WTC11 (cell line): ENCODE data around the gene IFNA16. TPM values are rescaled to one million over a fixed set of nuclear protein-coding genes. Genes with fewer than 3 reads are reported as not detected.
"Not testable (repeated sequence)": the region's sequence is repeated elsewhere in the genome, so short reads cannot be mapped to it uniquely, and the experiment has no call there.

Experiments
- ATAC-seq: fragments of 200-7000 bp; cut with Tn5 transposase; 2 replicates; pipeline ENCODE4 v1.10.0; 2021; ENCODE audit warnings: mild to moderate bottlenecking, moderate library complexity
- CTCF ChIA-PET: fragments of 300-600 bp; sonication (Branson Sonifier 250); formaldehyde crosslinking; loops from one replicate; lab custom pipeline; 2021; ENCODE audit warnings: antibody characterized with exemption; lab: Charles Lee
- POLR2A ChIA-PET: fragments of 350-600 bp; sonication (Branson Sonifier 250); formaldehyde crosslinking; loops from one replicate; lab custom pipeline; 2021; ENCODE audit warnings: antibody characterized with exemption; lab: Charles Lee
- DNase-seq: peaks from one replicate; pipeline ENCODE4 v3.0.0; 2021; ENCODE audit warnings: low spot score
- H3K27ac Mint-ChIP-seq: 2 replicates; pipeline ENCODE4 v1.8.0; 2021; ENCODE audit warnings: mixed read lengths
- H3K27me3 Mint-ChIP-seq: 2 replicates; pipeline ENCODE4 v1.8.0; 2021; ENCODE audit warnings: low read depth, mild to moderate bottlenecking, moderate library complexity, mixed read lengths
- H3K36me3 Mint-ChIP-seq: 2 replicates; pipeline ENCODE4 v1.8.0; 2021; ENCODE audit warnings: mixed read lengths
- H3K4me1 Mint-ChIP-seq: 2 replicates; pipeline ENCODE4 v1.8.0; 2022; ENCODE audit warnings: mixed read lengths
- H3K4me3 Mint-ChIP-seq: 2 replicates; pipeline ENCODE4 v1.8.0; 2021; ENCODE audit warnings: mild to moderate bottlenecking, moderate library complexity, mixed read lengths
- H3K9me3 Mint-ChIP-seq: 2 replicates; pipeline ENCODE4 v1.8.0; 2021; ENCODE audit warnings: mixed read lengths
- FOXP1 ChIP-seq: sonication (generic); formaldehyde crosslinking; IDR thresholded peaks from 2 replicates; pipeline ENCODE4 v1.8.0; 2022; ENCODE audit warnings: missing genetic modification reagents, mild to moderate bottlenecking, moderate library complexity, borderline replicate concordance
- GABPB1 ChIP-seq: sonication (generic); formaldehyde crosslinking; IDR thresholded peaks from 2 replicates; pipeline ENCODE4 v1.8.1; 2023; ENCODE audit warnings: mild to moderate bottlenecking, missing genetic modification reagents
- HMGA2 ChIP-seq: fragments of 250-450 bp; sonication (Bioruptor Pico); IDR thresholded peaks from 2 replicates; pipeline ENCODE4 v1.4.0; 2021; ENCODE audit warnings: mild to moderate bottlenecking, moderate library complexity
- SMAD3 ChIP-seq: sonication (generic); formaldehyde crosslinking; IDR thresholded peaks from 2 replicates; pipeline ENCODE4 v1.8.0; 2022; ENCODE audit warnings: missing genetic modification reagents, mild to moderate bottlenecking, borderline replicate concordance
- TEAD1 ChIP-seq: sonication (generic); formaldehyde crosslinking; IDR thresholded peaks from 2 replicates; pipeline ENCODE4 v1.8.0; 2022; ENCODE audit warnings: mild to moderate bottlenecking, missing genetic modification reagents
- TEAD4 ChIP-seq: sonication (generic); formaldehyde crosslinking; IDR thresholded peaks from 2 replicates; pipeline ENCODE4 v1.8.0; 2022; ENCODE audit warnings: mild to moderate bottlenecking, missing genetic modification reagents
- TP53 ChIP-seq: sonication (generic); formaldehyde crosslinking; IDR thresholded peaks from 2 replicates; pipeline ENCODE4 v1.8.1; 2023; ENCODE audit warnings: mild to moderate bottlenecking, missing genetic modification reagents
- ZNF121 ChIP-seq: sonication (generic); formaldehyde crosslinking; IDR thresholded peaks from 2 replicates; pipeline ENCODE4 v1.8.0; 2023; ENCODE audit warnings: missing genetic modification reagents
- ZNF423 ChIP-seq: fragments of 250-450 bp; sonication (Bioruptor Pico); IDR thresholded peaks from 2 replicates; pipeline ENCODE4 v2.1.2; 2022; ENCODE audit warnings: mild to moderate bottlenecking, moderate library complexity
- total RNA-seq: library from RNA; stranded (reverse); gene quantifications from 3 replicates; pipeline ENCODE4 v1.2.3, GENCODE V29; 2021
- TF ChIP-seq, protein P1 (sequence below): fragments of 250-450 bp; sonication (Bioruptor Pico); IDR thresholded peaks from 2 replicates; pipeline ENCODE4 v1.9.0; 2021; ENCODE audit warnings: mild to moderate bottlenecking, borderline replicate concordance
- TF ChIP-seq, protein P2 (sequence below): sonication (generic); formaldehyde crosslinking; IDR thresholded peaks from 2 replicates; pipeline ENCODE4 v1.8.1; 2023; ENCODE audit warnings: mild to moderate bottlenecking, moderate library complexity, missing genetic modification reagents

IFNA16 gene
- total RNA-seq, 1 experiment from 2014 or later, result not detected

DNA sequence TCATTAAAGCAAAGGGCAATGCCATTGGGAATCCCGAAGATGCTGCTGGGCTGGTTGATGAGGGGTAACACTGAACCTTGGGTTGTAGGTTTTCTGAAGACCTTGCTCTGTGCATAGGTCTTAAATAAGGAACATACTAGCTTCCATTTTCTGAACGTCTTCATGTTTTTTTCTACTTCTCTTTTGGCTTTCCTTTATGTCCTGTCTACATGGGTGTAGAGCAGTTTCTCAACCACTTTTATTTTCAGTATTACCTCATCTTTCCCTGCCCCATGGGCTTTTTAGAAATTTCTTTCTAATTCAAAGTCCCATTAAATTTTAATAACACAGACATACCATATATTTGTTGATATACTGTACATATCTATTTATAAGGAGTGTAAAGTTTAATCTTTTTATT lies 22.8 kb upstream of the IFNA16 start, which contains the start of gene IFNA14:
TSS of gene IFNA14 (minus strand) at position 95 of the 400 bp plus-strand sequence. CDS start at position 25, 70 bp downstream.
- Mint-ChIP-seq H3K4me1 (no peaks in the 10 kb centered on the region), H3K36me3 (no peaks in the 10 kb centered on the region), H3K9me3 (no peaks in the 10 kb centered on the region), H3K27ac (no peak within 1 kb of the TSS), H3K27me3 (peaks cover 5% of the 10 kb centered on the region), H3K4me3 (no peak within 1 kb of the TSS)
- ATAC-seq (no peak), DNase-seq (no peak)
- POLR2A ChIA-PET, result no interaction called here
- TF ChIP-seq TEAD4 (CRISPR knock-in tag) (no peak), HMGA2 (CRISPR knock-in tag) (no peak), ZNF121 (no peak), GABPB1 (CRISPR knock-in tag) (no peak), ZNF423 (no peak), SMAD3 (CRISPR knock-in tag) (no peak), FOXP1 (CRISPR knock-in tag) (no peak)
- CTCF ChIA-PET, result interaction anchor here (1.1 kb wide), 1 partner anchor 13 kb away, joined by 6 read pairs; no protein-coding TSS in a partner anchor

DNA sequence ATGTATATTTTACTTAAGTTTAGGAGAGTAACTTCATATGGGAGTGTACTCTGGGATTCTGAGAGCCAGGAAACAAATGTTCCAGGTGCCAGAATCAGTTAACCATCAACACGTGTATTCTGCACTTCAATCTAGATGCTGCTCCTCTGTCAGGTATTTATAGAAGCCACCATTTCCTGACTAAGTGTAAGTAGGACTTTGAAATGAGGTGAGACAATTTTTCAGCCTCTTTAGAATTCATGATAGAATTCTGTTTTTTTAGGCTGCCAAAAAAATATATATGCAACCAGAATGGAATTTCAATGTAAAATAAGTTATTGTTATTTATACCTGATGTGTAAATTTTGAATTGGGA lies 19.2 kb upstream of the IFNA16 start:
- CTCF ChIA-PET, result interaction anchor here (0.6 to 1.8 kb wide), 20 partner anchors 15 to 559 kb away, joined by 3 to 25 read pairs (median 4); no protein-coding TSS in a partner anchor
- not testable (repeated sequence) for H3K4me1 Mint-ChIP-seq

DNA sequence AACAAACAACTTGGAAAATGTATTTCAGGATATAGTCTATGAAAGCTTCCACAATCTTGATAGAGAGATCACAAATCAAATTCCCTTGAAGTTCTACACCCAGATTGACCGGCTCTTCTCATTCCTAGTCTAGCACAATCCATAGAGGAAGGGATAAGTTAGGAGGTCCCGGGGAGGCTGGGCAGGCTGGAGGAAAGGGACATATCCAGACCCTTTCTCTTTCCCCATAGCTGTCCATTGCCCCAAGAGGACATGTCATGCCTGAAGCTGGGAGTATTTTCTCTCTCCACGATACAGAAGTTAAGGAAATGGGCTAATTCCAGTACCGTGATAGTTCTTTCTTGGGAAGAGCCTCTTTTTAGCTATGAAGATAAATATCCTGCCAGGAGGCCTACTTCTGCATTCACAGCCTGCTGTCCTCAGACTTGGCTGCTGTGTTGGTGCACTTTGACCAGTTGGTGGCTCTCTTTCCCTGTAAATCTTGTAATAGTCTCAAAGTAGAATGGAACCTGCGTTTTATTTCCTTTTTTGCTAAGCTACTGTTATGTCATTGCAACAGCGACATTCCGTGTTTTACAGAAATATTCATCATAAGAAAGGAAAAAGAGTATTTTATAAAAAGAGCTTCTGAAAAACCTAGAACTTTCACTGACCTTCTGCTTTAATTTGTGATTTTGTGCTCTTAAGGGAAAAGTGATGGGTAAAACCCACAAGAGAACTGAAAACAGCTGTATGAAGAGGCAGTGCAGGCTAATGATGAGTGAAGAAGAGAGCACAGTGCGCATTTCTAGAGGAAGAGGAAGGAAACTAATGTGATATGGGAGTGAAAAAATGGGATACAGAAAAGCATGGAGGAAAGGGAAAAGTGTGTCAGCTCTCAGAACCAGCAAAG lies 18.6 kb upstream of the IFNA16 start:
- not testable (repeated sequence) for H3K4me1 Mint-ChIP-seq, H3K27ac Mint-ChIP-seq, H3K9me3 Mint-ChIP-seq, H3K4me3 Mint-ChIP-seq, H3K36me3 Mint-ChIP-seq, H3K27me3 Mint-ChIP-seq
- ATAC-seq (peak; percentile 95), DNase-seq (peak; percentile 38)
- ChIA-PET POLR2A (interaction anchor here (0.6 kb wide), 1 partner anchor 212 kb away, joined by 3 read pairs; no protein-coding TSS in a partner anchor), CTCF (interaction anchor here (0.6 to 1.8 kb wide), 23 partner anchors 11 to 560 kb away, joined by 3 to 25 read pairs (median 4); no protein-coding TSS in a partner anchor)

More for the DNA sequence above, 19.2 kb upstream of the IFNA16 start:
- POLR2A ChIA-PET, result interaction anchor here (0.6 kb wide), 1 partner anchor 211 kb away, joined by 3 read pairs; no protein-coding TSS in a partner anchor
- H3K9me3 Mint-ChIP-seq, DNase-seq, H3K27ac Mint-ChIP-seq, ATAC-seq, H3K4me3 Mint-ChIP-seq, H3K36me3 Mint-ChIP-seq, H3K27me3 Mint-ChIP-seq: not testable (repeated sequence)

DNA sequence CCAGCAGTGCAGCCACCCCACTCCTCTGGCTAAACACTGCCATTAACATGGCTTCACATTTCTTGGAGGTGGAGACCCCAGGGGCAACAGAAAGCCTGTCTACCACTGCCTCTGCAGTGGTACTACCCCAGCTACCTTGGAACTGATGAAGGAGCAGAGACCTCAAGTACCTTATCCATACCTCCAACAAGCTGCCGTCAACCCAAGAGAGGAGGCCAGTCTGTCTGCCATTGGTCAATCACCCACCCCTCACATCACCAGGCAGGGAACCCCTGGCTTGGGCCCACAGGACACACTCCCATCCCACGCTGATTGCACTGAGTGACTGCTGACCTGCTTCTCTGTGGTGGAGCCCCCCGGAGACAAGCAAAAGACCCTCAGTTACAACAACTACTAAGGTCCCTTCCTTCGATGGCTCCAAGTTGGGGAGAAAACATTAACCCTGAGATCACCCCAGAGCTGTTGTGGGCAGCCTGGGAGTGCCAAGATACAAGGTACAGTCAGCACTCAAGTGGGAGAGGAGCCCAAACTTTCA lies 17.1 kb upstream of the IFNA16 start:
- ATAC-seq (no peak), DNase-seq (no peak)
- Mint-ChIP-seq H3K9me3 (no peaks in the 10 kb centered on the region), H3K4me3 (no peak overlapping the region), H3K27me3 (no peaks in the 10 kb centered on the region; the same call in 1 of the 2 replicates), H3K36me3 (no peaks in the 10 kb centered on the region), H3K4me1 (no peaks in the 10 kb centered on the region), H3K27ac (no peak overlapping the region)
- TF ChIP-seq, protein P1, sequence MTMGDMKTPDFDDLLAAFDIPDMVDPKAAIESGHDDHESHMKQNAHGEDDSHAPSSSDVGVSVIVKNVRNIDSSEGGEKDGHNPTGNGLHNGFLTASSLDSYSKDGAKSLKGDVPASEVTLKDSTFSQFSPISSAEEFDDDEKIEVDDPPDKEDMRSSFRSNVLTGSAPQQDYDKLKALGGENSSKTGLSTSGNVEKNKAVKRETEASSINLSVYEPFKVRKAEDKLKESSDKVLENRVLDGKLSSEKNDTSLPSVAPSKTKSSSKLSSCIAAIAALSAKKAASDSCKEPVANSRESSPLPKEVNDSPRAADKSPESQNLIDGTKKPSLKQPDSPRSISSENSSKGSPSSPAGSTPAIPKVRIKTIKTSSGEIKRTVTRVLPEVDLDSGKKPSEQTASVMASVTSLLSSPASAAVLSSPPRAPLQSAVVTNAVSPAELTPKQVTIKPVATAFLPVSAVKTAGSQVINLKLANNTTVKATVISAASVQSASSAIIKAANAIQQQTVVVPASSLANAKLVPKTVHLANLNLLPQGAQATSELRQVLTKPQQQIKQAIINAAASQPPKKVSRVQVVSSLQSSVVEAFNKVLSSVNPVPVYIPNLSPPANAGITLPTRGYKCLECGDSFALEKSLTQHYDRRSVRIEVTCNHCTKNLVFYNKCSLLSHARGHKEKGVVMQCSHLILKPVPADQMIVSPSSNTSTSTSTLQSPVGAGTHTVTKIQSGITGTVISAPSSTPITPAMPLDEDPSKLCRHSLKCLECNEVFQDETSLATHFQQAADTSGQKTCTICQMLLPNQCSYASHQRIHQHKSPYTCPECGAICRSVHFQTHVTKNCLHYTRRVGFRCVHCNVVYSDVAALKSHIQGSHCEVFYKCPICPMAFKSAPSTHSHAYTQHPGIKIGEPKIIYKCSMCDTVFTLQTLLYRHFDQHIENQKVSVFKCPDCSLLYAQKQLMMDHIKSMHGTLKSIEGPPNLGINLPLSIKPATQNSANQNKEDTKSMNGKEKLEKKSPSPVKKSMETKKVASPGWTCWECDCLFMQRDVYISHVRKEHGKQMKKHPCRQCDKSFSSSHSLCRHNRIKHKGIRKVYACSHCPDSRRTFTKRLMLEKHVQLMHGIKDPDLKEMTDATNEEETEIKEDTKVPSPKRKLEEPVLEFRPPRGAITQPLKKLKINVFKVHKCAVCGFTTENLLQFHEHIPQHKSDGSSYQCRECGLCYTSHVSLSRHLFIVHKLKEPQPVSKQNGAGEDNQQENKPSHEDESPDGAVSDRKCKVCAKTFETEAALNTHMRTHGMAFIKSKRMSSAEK, result no peak
- no peak for TF ChIP-seq TP53 (CRISPR knock-in tag)
- TF ChIP-seq TEAD1, result no peak
- TF ChIP-seq, protein P2, sequence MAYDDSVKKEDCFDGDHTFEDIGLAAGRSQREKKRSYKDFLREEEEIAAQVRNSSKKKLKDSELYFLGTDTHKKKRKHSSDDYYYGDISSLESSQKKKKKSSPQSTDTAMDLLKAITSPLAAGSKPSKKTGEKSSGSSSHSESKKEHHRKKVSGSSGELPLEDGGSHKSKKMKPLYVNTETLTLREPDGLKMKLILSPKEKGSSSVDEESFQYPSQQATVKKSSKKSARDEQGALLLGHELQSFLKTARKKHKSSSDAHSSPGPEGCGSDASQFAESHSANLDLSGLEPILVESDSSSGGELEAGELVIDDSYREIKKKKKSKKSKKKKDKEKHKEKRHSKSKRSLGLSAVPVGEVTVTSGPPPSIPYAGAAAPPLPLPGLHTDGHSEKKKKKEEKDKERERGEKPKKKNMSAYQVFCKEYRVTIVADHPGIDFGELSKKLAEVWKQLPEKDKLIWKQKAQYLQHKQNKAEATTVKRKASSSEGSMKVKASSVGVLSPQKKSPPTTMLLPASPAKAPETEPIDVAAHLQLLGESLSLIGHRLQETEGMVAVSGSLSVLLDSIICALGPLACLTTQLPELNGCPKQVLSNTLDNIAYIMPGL (CRISPR knock-in tag), result no peak
- ChIA-PET POLR2A (no interaction called here), CTCF (interaction anchor here (1.0 kb wide), 1 partner anchor 555 kb away, joined by 3 read pairs; no protein-coding TSS in a partner anchor)
